AG08395 (cell line): ENCODE data around the gene GAREM2.

Source experiments
- DNase-seq: peaks from one replicate; pipeline ENCODE4 v3.0.0; 2012; ENCODE audit warnings: mixed read lengths, low spot score

Gene GAREM2

DNA sequence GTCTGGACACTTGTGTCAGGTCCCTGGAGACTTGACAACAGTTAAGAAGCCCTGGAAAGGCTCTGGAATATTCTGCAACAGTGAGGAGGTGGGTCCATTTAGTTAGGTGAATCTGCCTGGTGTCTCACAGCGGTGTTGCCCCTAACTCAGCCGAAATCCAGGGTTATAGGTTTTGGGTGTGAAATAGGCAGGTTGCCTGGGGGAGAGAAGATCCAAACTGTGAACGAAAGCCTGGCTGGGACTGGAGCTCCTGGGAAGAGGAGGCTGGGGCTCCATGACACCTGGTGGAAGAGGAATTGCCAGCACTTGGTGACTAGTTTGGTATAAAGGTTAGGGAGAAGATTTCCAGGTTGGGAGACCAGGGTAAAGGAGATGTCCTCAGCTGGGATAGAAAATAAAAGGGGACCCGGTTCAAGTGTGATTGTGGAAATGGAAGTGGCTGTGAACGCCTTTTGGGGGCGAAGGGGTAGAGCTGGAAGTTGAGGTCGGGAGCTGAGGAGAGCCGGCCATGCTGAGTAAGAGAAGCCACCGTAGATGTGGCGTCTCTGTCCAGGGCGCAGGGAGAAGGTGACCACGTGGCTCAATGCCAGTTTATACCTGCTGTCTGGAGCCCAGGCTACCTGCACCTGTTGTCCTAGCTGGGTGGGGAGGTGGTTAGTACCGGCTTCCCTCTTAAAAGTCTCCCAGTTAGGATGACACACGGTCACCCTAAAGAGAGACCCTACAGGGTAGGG lies 3.0 kb upstream of the GAREM2 start:
- DNase-seq, result no peak

GRCh38 chr2:26170795-26171194 lies 2.1 kb upstream of the GAREM2 start:
- no peak for DNase-seq

GRCh38 chr2:26172189-26172870 lies 558 bp upstream of the GAREM2 start:
- DNase-seq, result no peak

GRCh38 chr2:26173776-26174482 lies 1.0 kb downstream of the GAREM2 start:
- no peak for DNase-seq

- no peak for DNase-seq
These were observed 2.0 kb downstream of the GAREM2 start for GRCh38 chr2:26174691-26175465.

GRCh38 chr2:26175466-26176278 lies 2.8 kb downstream of the GAREM2 start:
- no peak for DNase-seq

DNA sequence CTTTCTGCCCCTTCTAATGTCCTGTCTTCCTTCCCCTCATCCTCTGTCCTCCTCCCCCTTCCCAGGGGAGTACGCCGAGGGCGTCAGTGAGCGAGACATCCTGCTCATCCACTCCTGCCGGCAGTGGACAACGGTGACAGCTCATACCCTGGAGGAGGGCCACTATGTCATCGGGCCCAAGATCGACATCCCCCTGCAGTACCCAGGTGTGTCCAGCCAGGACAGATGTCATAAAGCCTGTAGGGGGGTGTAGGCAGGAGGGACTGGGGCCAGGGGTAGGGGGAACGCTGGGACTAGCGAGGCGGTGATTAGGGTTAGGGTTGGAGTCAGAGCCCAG lies 3.4 kb downstream of the GAREM2 start:
- no peak for DNase-seq

DNA sequence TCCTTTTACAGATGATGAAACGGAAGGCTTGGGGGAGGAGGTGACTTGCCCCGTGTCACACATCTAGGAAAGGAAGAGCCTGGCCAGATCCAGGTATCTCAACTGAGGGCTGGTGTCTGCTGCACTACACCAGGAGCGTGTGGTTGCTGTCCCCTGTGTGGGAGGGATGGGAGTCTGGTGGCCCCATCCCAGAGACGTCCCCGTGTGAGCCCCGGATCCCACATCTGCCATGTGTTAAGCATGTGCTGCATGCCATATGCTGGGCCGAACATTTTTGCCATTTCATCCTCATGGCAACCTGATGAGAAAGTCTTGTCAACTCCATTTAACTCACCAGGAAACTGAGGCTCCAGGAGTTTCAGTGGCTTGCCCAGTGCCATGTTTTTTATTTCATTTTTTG lies 4.2 kb downstream of the GAREM2 start:
- DNase-seq, result no peak

DNA sequence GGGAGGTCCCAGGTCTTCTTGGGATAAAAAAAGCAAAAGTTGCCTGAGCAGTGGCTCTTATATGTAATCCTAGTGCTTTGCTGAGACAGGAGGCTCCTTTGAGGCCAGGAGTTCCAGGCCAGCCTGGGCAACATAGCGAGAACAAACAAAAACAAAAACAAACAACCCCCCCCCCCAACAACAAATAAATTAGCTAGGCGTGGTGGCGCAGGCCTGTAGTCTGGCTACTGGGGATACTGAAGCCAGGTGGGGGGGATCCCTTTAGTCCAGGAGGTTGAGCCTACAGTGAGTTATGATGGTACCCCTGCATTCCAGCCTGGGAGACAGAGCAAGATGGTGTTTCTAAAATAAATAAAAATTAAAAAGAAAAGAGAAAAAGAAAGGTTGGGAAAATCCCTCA lies 5.4 kb downstream of the GAREM2 start:
- DNase-seq, result no peak

GRCh38 chr2:26178746-26179436 lies 6.0 kb downstream of the GAREM2 start:
- peak; percentile 60 for DNase-seq

DNA sequence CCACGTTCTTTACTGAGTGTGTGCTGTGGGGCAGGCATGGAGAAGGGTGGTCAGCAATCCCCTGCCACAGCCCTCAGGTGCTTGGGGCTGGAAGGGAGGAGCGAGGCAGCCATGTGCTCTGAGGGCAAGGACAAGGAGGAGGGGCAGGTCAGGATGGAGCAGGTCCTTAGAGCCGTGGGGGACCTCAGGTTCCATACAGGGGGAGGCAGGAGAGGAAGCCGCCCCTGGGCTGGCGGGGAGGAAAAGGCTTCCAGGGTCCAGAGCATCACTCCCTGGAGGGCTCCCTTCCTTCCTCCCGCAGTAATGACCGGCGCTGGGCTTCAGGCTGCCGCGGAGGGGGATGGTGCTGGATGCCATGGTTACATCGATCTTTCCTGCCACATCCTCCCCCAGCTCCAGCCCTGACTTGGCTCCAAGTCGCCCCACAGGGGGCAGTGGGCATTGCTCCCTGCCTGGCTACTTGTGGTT lies 6.6 kb downstream of the GAREM2 start:
- DNase-seq, result no peak

- no peak for DNase-seq
These were observed 9.6 kb downstream of the GAREM2 start for GRCh38 chr2:26182441-26182840.

DNA sequence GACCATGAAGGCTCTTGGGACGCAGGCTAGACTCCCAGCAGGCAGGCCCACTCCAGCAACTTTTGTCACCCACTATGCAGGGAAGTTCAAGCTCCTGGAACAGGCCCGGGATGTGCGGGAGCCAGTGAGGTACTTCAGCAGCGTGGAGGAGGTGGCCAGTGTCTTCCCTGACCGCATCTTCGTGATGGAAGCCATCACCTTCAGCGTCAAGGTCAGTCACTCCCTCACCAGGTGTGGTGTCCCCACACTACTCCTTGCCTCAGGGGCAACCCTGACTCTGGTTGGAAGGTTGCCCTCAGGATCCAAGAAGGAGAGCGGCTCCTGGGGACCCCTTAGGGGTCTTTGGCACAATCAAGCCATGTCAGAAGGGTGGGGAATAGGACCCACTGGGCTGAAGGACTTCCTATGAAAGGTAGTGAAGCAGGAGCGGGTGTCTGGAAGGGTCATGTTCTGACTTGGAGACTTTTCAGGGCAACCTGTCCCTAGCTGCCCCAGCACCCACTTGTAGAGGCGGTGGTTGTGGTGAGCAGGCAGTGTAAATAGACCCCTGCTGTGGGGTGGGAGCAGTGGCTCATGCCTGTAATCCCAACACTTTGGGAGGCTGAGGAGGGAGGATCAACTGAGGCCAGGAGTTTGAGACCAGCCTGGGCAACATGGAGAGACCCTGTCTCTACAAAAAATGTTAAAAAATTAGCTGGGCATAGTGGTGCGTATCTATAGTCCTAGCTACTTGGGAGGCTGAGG lies 10.2 kb downstream of the GAREM2 start:
- no peak for DNase-seq

GRCh38 chr2:26184121-26184520 lies 11.2 kb downstream of the GAREM2 start:
- no peak for DNase-seq

DNA sequence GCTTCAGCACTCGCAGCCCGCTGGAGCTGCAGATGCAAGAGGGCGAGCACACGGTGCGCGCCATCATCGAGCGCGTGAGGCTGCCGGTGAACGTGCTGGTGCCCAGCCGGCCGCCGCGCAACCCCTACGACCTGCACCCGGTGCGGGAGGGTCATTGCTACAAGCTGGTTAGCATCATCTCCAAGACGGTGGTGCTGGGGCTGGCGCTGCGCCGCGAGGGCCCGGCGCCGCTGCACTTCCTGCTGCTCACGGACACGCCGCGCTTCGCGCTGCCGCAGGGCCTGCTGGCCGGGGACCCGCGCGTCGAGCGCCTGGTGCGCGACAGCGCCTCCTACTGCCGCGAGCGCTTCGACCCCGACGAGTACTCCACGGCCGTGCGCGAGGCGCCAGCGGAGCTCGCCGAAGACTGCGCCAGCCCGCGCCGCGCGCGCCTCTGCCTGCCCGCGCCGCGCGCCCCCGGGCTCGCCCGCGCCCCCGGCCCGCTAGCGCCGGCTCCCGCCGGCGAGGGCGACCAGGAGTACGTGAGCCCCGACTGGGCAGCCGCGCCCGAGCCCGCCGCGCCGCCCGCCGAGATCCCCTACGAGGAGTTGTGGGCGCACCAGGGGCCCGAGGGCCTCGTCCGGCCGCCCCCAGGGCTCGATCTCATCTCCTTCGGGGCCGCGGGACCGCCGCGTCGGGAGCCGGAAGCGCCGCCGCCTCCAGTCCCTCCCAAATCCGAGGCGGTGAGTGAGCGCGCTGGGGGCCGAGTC lies 11.8 kb downstream of the GAREM2 start:
- peak; percentile 93 for DNase-seq

DNA sequence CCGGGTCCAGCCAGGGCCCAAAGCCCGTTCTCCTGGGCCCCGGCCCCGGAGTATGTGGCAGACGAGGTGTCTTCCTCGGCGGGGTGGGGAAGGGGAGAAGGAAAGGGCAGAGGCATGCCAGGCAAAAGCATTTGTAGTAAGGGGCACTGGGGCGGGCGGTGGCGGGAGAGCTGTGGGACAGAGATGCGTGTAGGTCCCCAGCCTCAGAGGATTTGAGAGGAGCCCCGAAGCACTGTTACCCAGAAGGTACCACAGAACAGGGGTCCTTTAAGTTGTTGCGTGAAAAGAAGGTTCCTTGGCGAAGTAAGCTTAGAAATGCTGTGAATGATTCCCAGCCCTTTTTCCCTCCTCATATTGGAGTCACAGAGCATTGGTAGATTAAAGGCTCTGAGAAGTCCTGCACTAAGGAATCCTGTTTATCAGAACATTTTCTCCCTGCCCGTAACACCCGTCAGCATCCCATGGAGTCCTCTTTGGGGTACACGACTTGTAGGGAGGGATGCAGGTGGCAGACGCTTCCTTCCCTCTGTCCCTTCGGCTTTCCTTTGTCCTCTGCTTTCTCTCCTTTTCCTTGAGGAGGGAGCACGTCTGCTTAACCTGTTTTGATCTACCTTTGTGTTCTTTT lies 12.5 kb downstream of the GAREM2 start:
- DNase-seq, result no peak

DNA sequence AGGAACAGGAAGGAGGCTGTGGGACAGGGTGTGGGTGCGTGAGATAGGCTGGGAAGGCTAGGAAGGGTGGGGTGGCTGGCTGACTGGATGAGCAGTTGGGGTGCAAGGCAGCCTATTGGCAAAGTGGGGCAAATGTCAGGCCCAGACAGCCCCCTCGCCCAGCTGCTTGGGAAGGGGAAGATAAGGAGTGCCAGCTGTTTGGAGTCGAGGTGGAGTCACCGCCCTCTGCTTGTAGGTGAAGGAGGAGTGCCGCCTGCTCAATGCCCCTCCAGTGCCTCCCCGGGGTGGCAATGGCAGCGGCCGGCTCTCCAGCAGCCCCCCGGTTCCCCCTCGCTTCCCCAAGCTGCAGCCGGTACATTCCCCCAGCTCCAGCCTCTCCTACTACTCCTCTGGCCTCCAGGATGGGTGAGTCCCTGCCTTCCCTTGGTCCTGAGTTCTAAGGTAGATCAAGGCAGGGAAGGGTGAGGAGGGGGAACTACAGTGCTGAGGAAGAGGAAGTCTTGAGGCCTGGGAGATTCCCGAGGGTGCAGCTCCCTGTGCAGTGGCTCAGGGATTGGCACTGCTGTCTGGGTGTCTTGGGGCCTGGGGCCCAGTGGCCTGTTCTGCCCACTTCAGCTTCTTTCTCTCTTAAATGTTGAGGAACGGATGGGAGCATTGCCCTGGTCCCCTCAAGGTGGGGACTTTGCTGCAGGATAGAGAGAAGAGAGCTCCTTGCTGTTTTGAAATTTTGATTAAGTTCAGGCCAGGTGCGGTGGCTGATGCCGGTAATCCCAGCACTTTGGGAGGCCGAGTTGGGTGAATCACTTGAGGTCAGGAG lies 13.3 kb downstream of the GAREM2 start:
- DNase-seq, result no peak

DNA sequence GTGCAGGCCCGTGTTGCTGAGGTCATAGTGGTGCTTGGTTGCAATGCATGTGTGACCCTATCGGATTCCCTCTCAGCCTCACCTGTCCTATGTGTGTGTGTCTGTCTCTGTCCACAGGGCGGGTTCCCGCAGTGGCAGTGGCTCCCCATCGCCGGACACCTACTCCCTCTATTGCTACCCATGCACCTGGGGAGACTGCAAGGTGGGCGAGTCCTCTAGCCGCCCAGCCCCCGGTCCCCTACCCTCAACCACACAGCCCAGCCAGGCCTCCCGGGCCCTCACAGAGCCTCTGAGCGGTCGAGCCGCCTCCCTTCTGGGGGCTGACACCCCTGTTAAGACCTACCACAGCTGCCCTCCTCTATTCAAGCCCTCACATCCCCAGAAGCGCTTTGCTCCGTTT lies 14.2 kb downstream of the GAREM2 start:
- no peak for DNase-seq
